Left renal pelvis (tissue), 4 donors: ENCODE measurements around the gene GOPC. TPM values are rescaled to one million over a fixed set of nuclear protein-coding genes. Genes with fewer than 3 reads are reported as not detected.

ENCODE experiments used
- DNase-seq, 4 donors: peaks; one replicate each; pipeline ENCODE4 v3.0.0-alpha.2; 2013; ENCODE audit warnings: low read depth in 4 of 4, low spot score in 3 of 4
- polyA plus RNA-seq, 4 donors: library from polyadenylated mRNA; unstranded; fragments of 120-200 nt; gene quantifications; one replicate each; pipeline ENCODE4 v1.2.1, GENCODE V29; 2013; ENCODE audit not compliant: insufficient read length in 4 of 4

GOPC gene
- polyA plus RNA-seq, 4 donors: 61.2 to 76.7 (median 62.4) TPM

GRCh38 chr6:117550618-117551242, 51.6 kb downstream of the GOPC start:
- no peak for DNase-seq

GRCh38 chr6:117550078-117550600, 52.2 kb downstream of the GOPC start:
- DNase-seq: no peak

GRCh38 chr6:117549611-117550010, 52.7 kb downstream of the GOPC start:
- DNase-seq: no peak

- DNase-seq: no peak
Observed at GRCh38 chr6:117548797-117549301, 53.5 kb downstream of the GOPC start.

- peak in 3 of 4 donors; percentile 45 to 62 (median 54) for DNase-seq
Observed at GRCh38 chr6:117547688-117548621, 54.4 kb downstream of the GOPC start.

- DNase-seq: no peak
Observed at GRCh38 chr6:117546674-117547073, 55.6 kb downstream of the GOPC start.

- no peak for DNase-seq
Observed at GRCh38 chr6:117545161-117545595, 57.1 kb downstream of the GOPC start.

GRCh38 chr6:117544716-117545115, 57.6 kb downstream of the GOPC start:
- DNase-seq: no peak

- DNase-seq: no peak
Observed at GRCh38 chr6:117542493-117542892, 59.8 kb downstream of the GOPC start.

- no peak for DNase-seq
Observed at GRCh38 chr6:117540670-117541069, 61.6 kb downstream of the GOPC start.

GRCh38 chr6:117538615-117539014, 63.7 kb downstream of the GOPC start:
- no peak for DNase-seq

GRCh38 chr6:117536317-117536716, 66.0 kb downstream of the GOPC start:
- no peak for DNase-seq

- DNase-seq: no peak
Observed at GRCh38 chr6:117534974-117535373, 67.3 kb downstream of the GOPC start.

- no peak for DNase-seq
Observed at GRCh38 chr6:117533775-117534174, 68.5 kb downstream of the GOPC start.

- no peak for DNase-seq
Observed at GRCh38 chr6:117531809-117532725, 70.2 kb downstream of the GOPC start.

- no peak for DNase-seq
Observed at GRCh38 chr6:117531346-117531745, 71.0 kb downstream of the GOPC start.

- DNase-seq: no peak
Observed at GRCh38 chr6:117530467-117531242, 71.7 kb downstream of the GOPC start.

- no peak for DNase-seq
Observed at GRCh38 chr6:117525607-117526006, 76.7 kb downstream of the GOPC start.

GRCh38 chr6:117521791-117522502, 80.4 kb downstream of the GOPC start:
- no peak for DNase-seq
